GM12891 (cell line): ENCODE data around the gene ROR1.

Experiments
- PAX5 ChIP-seq: IDR thresholded peaks from 2 replicates; pipeline ENCODE4 v1.6.1; 2011; ENCODE audit warnings: low read length, moderate library complexity, mild to moderate bottlenecking; ENCODE audit not compliant: insufficient read depth, severe bottlenecking
- POLR2A ChIP-seq: IDR thresholded peaks from 2 replicates; pipeline ENCODE4 v1.6.1; 2011; ENCODE audit warnings: low read depth, low read length, control low read depth
- POLR2AphosphoS5 ChIP-seq: IDR thresholded peaks from 2 replicates; pipeline ENCODE4 v1.6.1; 2011; ENCODE audit warnings: low read depth, low read length, control low read depth
- TAF1 ChIP-seq: IDR thresholded peaks from 2 replicates; pipeline ENCODE4 v1.6.1; 2011; ENCODE audit warnings: low read depth, low read length, control low read depth

DNA sequence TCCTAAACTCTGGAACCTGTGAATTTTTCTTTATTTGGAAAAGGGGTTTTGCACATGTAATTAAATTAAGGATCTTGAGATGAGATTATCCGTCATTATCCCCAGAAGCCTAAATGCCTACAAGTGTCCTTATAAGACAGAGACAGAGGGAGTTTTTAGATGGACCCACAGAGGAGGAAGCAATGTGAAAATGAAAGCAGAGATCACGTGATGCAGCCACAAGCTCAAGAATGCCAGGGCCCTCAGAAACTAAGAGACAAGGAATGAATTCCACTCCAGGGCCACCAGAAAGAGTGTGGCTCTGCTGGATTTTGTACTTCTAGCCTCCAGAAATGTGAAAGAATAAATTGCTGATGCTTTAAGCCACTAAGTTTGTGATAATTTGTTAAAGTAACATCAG is 246.0 kb downstream of the ROR1 start:
- no peak for TF ChIP-seq POLR2AphosphoS5
- TF ChIP-seq POLR2A: no peak
- TF ChIP-seq TAF1: no peak
- TF ChIP-seq PAX5: no peak
